OCI-LY1 (cell line): ENCODE measurements around the gene IMP3.

Source experiments
- CTCF ChIP-seq: fragments of 200-600 bp; sonication (generic), shearing (Covaris generic); IDR thresholded peaks from 2 replicates; pipeline ENCODE4 v1.5.1; 2017; ENCODE audit warnings: mild to moderate bottlenecking, antibody characterized with exemption, low read length, moderate library complexity, mixed read lengths
- EZH2 ChIP-seq: fragments of 200-600 bp; sonication (generic), shearing (Covaris generic); IDR thresholded peaks from 2 replicates; pipeline ENCODE4 v1.8.0; 2017; ENCODE audit warnings: borderline replicate concordance, mixed run types, mild to moderate bottlenecking, antibody characterized with exemption, low read length, moderate library complexity, mixed read lengths

DNA sequence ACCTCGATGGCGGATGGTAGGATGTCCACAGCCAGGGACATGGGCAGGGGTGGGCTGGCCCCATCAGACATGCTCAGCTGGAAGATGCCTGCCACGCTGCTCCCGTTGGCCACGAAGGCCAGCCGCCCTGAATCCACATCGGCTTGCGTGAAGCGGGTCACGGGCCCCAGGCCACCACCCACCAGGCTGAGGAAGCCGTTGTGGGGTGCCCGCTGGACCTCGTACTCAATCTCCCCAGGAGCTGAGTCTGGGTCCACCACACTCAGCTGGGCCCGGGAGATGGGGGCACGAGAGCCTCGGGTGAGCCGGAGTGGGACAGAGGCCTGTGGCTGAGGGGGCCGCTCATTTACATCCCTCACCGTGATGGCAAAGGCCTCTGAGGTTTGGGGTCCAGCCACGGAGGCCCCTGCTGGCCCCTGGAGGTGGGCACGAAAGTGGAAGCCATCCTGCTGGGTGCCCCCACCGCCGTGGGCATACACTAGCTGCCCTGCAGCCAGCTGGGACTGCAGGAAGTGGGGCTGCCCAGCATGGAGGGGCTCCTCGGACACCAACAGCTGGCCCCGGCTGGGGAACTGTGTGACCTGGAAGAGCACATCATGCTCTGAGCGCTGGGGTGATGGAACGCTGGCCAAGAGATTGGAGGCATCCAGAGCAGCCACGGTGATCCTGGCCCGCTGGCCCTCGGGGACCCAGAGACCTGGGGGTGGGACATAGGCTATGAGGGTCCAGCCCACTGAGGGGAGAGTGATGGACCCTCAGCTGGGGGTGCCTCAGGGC is 36.9 kb upstream of the IMP3 start:
- TF ChIP-seq EZH2 = no peak
- TF ChIP-seq CTCF = no peak
